K562 (cell line): ENCODE data around the gene BRSK1. TPM values are rescaled to one million over a fixed set of nuclear protein-coding genes. Genes with fewer than 3 reads are reported as not detected.

ENCODE experiments used
- ATAC-seq: fragments of 200-7000 bp; cut with Tn5 transposase; 3 replicates; pipeline ENCODE4 v1.9.1; 2020; ENCODE audit warnings: moderate library complexity
- BruUV-seq: library from RNA; stranded (reverse); fragments of 400-500 nt; replicated peaks from 2 replicates; lab custom pipeline; 2021; lab: Mats Ljungman, UMichigan
- CTCF ChIA-PET: fragments of 300-600 bp; formaldehyde crosslinking; extraction: SDS; loops from one replicate; lab custom pipeline; 2021; ENCODE audit warnings: low intra/inter-chr PET ratio; lab: Yijun Ruan, JAX
- POLR2A ChIA-PET: fragments of 300-600, 350-650 bp; sonication (Branson Sonifier 250); formaldehyde crosslinking; extraction: SDS; loops from one replicate; lab custom pipeline; 2021; ENCODE audit warnings: antibody characterized with exemption, inconsistent platforms; lab: Yijun Ruan, JAX
- DNase-seq, 4 experiments: peaks; one replicate each; pipeline versions ENCODE4 v3.0.0 to v3.0.0-alpha.2; 2011 to 2018; ENCODE audit warnings: low spot score in 3 of 4, mixed read lengths in 3 of 4; ENCODE audit errors: extremely low read depth in 1 of 4
- FAIRE-seq: peaks from 2 replicates; lab custom pipeline; 2011; peaks lifted over from hg19 to GRCh38; lab: Jason Lieb, UNC
- H2AFZ ChIP-seq: 2 replicates; pipeline ENCODE4 v1.6.0; 2011; ENCODE audit warnings: low read depth, low read length, control low read depth, inconsistent platforms
- H3K27ac ChIP-seq: fragments of 200-600 bp; 3 replicates; pipeline ENCODE4 v1.8.0; 2011; ENCODE audit warnings: low read depth, mild to moderate bottlenecking, control low read depth, inconsistent platforms, low read length, moderate library complexity, mixed read lengths; ENCODE audit errors: extremely low read depth
- H3K27me3 ChIP-seq, 2 experiments: fragments of 300-600 bp in 1 of 2; 2 replicates in 1 of 2; 3 replicates in 1 of 2; pipeline versions ENCODE4 v1.6.0 to v1.8.0; 2011; ENCODE audit warnings: inconsistent platforms in 2 of 2, low read length in 2 of 2, mild to moderate bottlenecking in 1 of 2, mixed read lengths in 1 of 2, moderate library complexity in 1 of 2; ENCODE audit not compliant: control insufficient read depth in 2 of 2, insufficient read depth in 2 of 2
- H3K36me3 ChIP-seq: fragments of 300-600 bp; 3 replicates; pipeline ENCODE4 v1.8.0; 2011; ENCODE audit warnings: mild to moderate bottlenecking, low read length, inconsistent platforms; ENCODE audit not compliant: control insufficient read depth, insufficient read depth
- H3K4me1 ChIP-seq, 2 experiments: fragments of 200-600 bp in 1 of 2; replicated peaks in 1 of 2; 2 replicates in 1 of 2; 3 replicates in 1 of 2; pipeline versions ENCODE4 v1.5.1 to v1.8.0; 2011; ENCODE audit warnings: inconsistent platforms in 2 of 2, low read length in 2 of 2, mild to moderate bottlenecking in 1 of 2, mixed read lengths in 1 of 2, moderate library complexity in 1 of 2; ENCODE audit not compliant: control insufficient read depth in 2 of 2, insufficient read depth in 2 of 2
- H3K4me2 ChIP-seq: 2 replicates; pipeline ENCODE4 v1.6.1; 2011; ENCODE audit warnings: low read length, control low read depth, inconsistent platforms, mixed read lengths; ENCODE audit not compliant: insufficient read depth
- H3K4me3 ChIP-seq: fragments of 200-600 bp; sonication (generic), shearing (Covaris generic); 2 replicates; pipeline ENCODE4 v1.5.1; 2016; ENCODE audit warnings: control low read depth, inconsistent platforms
- H3K79me2 ChIP-seq: fragments of 200-600 bp; 3 replicates; pipeline ENCODE4 v1.8.0; 2011; ENCODE audit warnings: low read length, inconsistent platforms; ENCODE audit not compliant: control insufficient read depth, insufficient read depth
- H3K9ac ChIP-seq, 2 experiments: 2 replicates each; pipeline versions ENCODE4 v1.6.0 to v1.6.1; 2011; ENCODE audit warnings: low read depth in 2 of 2, low read length in 2 of 2, control low read depth in 1 of 2, inconsistent platforms in 1 of 2, mild to moderate bottlenecking in 1 of 2, mixed read lengths in 1 of 2; ENCODE audit not compliant: insufficient read depth in 1 of 2
- H3K9me1 ChIP-seq: one replicate; pipeline ENCODE4 v1.6.0; 2011; ENCODE audit warnings: inconsistent platforms, mild to moderate bottlenecking, low read length, moderate library complexity; ENCODE audit not compliant: control insufficient read depth, insufficient read depth
- H3K9me3 ChIP-seq: replicated peaks from 2 replicates; pipeline ENCODE4 v1.5.1; 2011; ENCODE audit warnings: low read depth, low read length, inconsistent platforms; ENCODE audit not compliant: control insufficient read depth, insufficient read depth
- H4K20me1 ChIP-seq: replicated peaks from 2 replicates; pipeline ENCODE4 v1.6.1; 2011; ENCODE audit warnings: low read length, inconsistent platforms, mixed read lengths; ENCODE audit not compliant: control insufficient read depth, insufficient read depth
- CC2D1A ChIP-seq: fragments of 450-650 bp; IDR thresholded peaks from 2 replicates; pipeline ENCODE4 v1.6.1; 2017; ENCODE audit warnings: mild to moderate bottlenecking
- FIP1L1 ChIP-seq: fragments of 200-400 bp; formaldehyde crosslinking; IDR thresholded peaks from 2 replicates; pipeline ENCODE4 v1.6.1; 2018; ENCODE audit warnings: mild to moderate bottlenecking, low read depth, low read length; ENCODE audit not compliant: poor library complexity, severe bottlenecking
- MCM5 ChIP-seq: fragments of 450-650 bp; IDR thresholded peaks from 2 replicates; pipeline ENCODE4 v1.6.1; 2016; ENCODE audit warnings: low read depth
- MEF2A ChIP-seq: IDR thresholded peaks from 2 replicates; pipeline ENCODE4 v1.6.1; 2011; ENCODE audit warnings: low read depth, mild to moderate bottlenecking, low read length, moderate library complexity; ENCODE audit not compliant: control insufficient read depth
- RBFOX2 ChIP-seq: fragments of 200-400 bp; formaldehyde crosslinking; IDR thresholded peaks from 2 replicates; pipeline ENCODE4 v1.6.1; 2017; ENCODE audit warnings: low read depth, mild to moderate bottlenecking, low read length, moderate library complexity
- RBM22 ChIP-seq: fragments of 200-400 bp; formaldehyde crosslinking; IDR thresholded peaks from 2 replicates; pipeline ENCODE4 v1.6.1; 2018; ENCODE audit warnings: low read length, low read depth; ENCODE audit not compliant: poor library complexity, severe bottlenecking
- SIX5 ChIP-seq, 2 experiments: IDR thresholded peaks; 2 replicates each; pipeline ENCODE4 v1.6.1; 2011; ENCODE audit warnings: low read length in 2 of 2, borderline replicate concordance in 1 of 2, low read depth in 1 of 2, mild to moderate bottlenecking in 1 of 2, moderate library complexity in 1 of 2; ENCODE audit not compliant: insufficient read depth in 1 of 2
- SPI1 ChIP-seq: IDR thresholded peaks from 2 replicates; pipeline ENCODE4 v1.6.1; 2011; ENCODE audit warnings: low read depth, low read length, control low read depth, borderline replicate concordance
- SREBF1 ChIP-seq: fragments of 150-350 bp; IDR thresholded peaks from 2 replicates; pipeline ENCODE4 v1.6.1; 2014; ENCODE audit warnings: antibody characterized with exemption, low read depth, low read length, borderline replicate concordance
- ZNF239 ChIP-seq: fragments of 250-450 bp; sonication (Bioruptor Pico); IDR thresholded peaks from 2 replicates; pipeline ENCODE4 v1.4.0; 2020; ENCODE audit warnings: mild to moderate bottlenecking
- WGBS: fragments of 100-300 bp; shearing (Covaris generic); methylation state at CpG from one replicate; pipeline ENCODE4 v1.1.6; 2016; ENCODE audit warnings: low coverage, mixed read lengths; ENCODE audit not compliant: insufficient coverage; ENCODE audit errors: missing lambda C conversion rate; 5-methylcytosine and 5-hydroxymethylcytosine counted together
- in situ Hi-C: fragments of 300-500 bp; cut with MboI; formaldehyde crosslinking; loops from 4 replicates; pipeline ENCODE4 v1.15.0; 2018; ENCODE audit warnings: inconsistent platforms, mixed read lengths
- intact Hi-C: fragments of 100-400 bp; cut with micrococcal nuclease; formaldehyde crosslinking; loops from 2 replicates; pipeline ENCODE4 v1.14.2; 2022
- polyA plus RNA-seq, 8 experiments: library from polyadenylated mRNA; depleted of rRNA in 4 of 8; stranded (reverse) in 5 of 8; unstranded in 3 of 8; fragments of >200 nt; fragmentation: Nextera tagmentation in 2 of 8; fragmentation: Illumina TruSeq in 1 of 8; extraction: Ambion mirVana in 2 of 8; extraction: Trizol in 1 of 8; gene quantifications; 2 replicates each; pipeline versions ENCODE4 v1.2.1 to v1.2.3, GENCODE V29; 2011 to 2014; ENCODE audit warnings: inconsistent platforms in 1 of 8, missing spikeins in 1 of 8
- total RNA-seq, 7 experiments: library from RNA; depleted of rRNA in 6 of 7; stranded (reverse); fragments of >200 nt in 6 of 7; fragmentation: Illumina TruSeq in 2 of 7; extraction: Trizol in 2 of 7; gene quantifications; 2 replicates each; pipeline versions ENCODE4 v1.2.1 to v1.2.3, GENCODE V29; 2011 to 2021; ENCODE audit warnings: low replicate concordance in 1 of 7
- TF ChIP-seq, protein P1 (sequence below), 2 experiments: fragments of 450-650 bp in 1 of 2; sonication (generic) in 1 of 2; formaldehyde crosslinking in 1 of 2; IDR thresholded peaks; 2 replicates each; pipeline versions ENCODE4 v1.7.1 to v1.9.0; 2016 to 2022; ENCODE audit warnings: inconsistent platforms in 1 of 2, mild to moderate bottlenecking in 1 of 2, missing genetic modification reagents in 1 of 2

BRSK1 gene
- total and polyA plus RNA-seq, 9 of the 15 experiments (the other 6 are each of a cell fraction or from before 2014, with no cell fraction given), result 1.7 to 9.3 (median 3.8) TPM; not detected in 2

DNA sequence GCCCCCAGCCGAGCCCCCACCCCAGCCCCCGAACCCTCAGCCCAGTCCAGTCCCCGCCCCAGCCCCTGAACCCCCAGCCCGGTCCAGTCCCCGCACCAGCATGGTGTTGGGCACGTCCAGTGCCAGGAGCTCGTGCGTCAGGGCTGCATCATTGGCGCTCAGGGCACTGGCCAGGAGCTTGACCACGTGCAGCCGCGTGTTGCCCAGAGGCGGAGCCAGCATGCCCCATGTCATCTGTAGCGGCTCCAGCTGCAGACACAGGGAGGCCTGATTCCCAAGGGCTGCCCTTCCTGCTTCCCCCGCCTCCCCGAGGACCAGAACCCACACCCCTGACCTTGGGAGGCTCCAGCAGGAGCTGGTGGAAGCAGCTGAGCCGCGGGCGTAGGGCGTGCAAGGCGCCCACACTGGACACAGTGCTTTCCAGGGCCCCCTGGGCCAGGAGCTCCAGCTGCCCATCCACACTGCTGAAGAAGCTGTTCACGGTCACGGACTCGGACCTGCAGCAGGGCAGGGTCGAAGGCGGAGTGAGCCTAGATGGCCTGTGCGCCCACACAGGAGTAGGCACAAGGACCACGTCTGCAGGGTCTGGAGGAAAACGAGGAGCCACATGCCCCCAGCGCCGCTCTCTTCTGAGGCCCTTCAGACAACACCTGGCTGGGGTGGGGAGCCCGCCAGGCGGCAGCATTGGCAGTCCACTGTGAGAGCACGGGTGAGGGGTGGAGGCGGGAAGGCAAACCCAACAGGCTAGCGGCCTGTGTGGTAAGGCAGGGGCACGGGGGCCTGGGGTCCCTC is 42.5 kb upstream of the BRSK1 start:
- Histone ChIP-seq H3K27ac (no peak overlapping the region), H3K36me3 (peaks cover 95% of the 10 kb centered on the region), H3K9me1 (no peaks in the 10 kb centered on the region), H3K27me3 (no peaks in the 10 kb centered on the region), H3K4me3 (no peak overlapping the region), H3K79me2 (no peaks in the 10 kb centered on the region; the same call in 2 of the 3 replicates), H4K20me1 (0 out of 2 replicates have a peak, but pooled peaks cover 3% of the 10 kb centered on the region), H3K4me2 (no peak overlapping the region), H3K4me1 (peaks cover 0 to 9% of the 10 kb centered on the region in 2 experiments; a peak in 2 of 5 replicates), H3K9ac (peak overlapping the region in 1 of 2 experiments; percentile 45; a peak in 1 of 4 replicates), H2AFZ (no peak overlapping the region), H3K9me3 (no peaks in the 10 kb centered on the region)
- 90% methylated on average over 17 of the region's 37 CpGs for WGBS
- DNase-seq (no peak), FAIRE-seq (no peak), ATAC-seq (no peak)
- ChIA-PET CTCF (no interaction called here), POLR2A (interaction anchor here (0.8 to 2.4 kb wide), 5 partner anchors 9 to 166 kb away, joined by 3 to 6 read pairs (median 4); partner anchors contain the start of gene UBE2S)
- in situ Hi-C loops (no loop called here), intact Hi-C loops (no loop called here)
- no TSS peak for BruUV-seq
- peak; percentile 20 for TF ChIP-seq FIP1L1
- TF ChIP-seq SIX5 (IDR thresholded peaks at IDR 0.05; ENCODE audit: borderline replicate concordance in 1 of 2, insufficient read depth in 1 of 2, low read depth in 1 of 2, low read length in 2 of 2), result no peak
- no peak for TF ChIP-seq ZNF239
- no peak for TF ChIP-seq MCM5
- 0 out of 2 replicates have a peak, but pooled peaks have one; percentile 41 for TF ChIP-seq RBFOX2
- TF ChIP-seq SPI1, result no peak
- TF ChIP-seq SREBF1, result no peak
- TF ChIP-seq, protein P1, sequence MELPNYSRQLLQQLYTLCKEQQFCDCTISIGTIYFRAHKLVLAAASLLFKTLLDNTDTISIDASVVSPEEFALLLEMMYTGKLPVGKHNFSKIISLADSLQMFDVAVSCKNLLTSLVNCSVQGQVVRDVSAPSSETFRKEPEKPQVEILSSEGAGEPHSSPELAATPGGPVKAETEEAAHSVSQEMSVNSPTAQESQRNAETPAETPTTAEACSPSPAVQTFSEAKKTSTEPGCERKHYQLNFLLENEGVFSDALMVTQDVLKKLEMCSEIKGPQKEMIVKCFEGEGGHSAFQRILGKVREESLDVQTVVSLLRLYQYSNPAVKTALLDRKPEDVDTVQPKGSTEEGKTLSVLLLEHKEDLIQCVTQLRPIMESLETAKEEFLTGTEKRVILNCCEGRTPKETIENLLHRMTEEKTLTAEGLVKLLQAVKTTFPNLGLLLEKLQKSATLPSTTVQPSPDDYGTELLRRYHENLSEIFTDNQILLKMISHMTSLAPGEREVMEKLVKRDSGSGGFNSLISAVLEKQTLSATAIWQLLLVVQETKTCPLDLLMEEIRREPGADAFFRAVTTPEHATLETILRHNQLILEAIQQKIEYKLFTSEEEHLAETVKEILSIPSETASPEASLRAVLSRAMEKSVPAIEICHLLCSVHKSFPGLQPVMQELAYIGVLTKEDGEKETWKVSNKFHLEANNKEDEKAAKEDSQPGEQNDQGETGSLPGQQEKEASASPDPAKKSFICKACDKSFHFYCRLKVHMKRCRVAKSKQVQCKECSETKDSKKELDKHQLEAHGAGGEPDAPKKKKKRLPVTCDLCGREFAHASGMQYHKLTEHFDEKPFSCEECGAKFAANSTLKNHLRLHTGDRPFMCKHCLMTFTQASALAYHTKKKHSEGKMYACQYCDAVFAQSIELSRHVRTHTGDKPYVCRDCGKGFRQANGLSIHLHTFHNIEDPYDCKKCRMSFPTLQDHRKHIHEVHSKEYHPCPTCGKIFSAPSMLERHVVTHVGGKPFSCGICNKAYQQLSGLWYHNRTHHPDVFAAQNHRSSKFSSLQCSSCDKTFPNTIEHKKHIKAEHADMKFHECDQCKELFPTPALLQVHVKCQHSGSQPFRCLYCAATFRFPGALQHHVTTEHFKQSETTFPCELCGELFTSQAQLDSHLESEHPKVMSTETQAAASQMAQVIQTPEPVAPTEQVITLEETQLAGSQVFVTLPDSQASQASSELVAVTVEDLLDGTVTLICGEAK (IDR thresholded peaks at IDR 0.05), result no peak
- TF ChIP-seq, protein P1 (CRISPR knock-in tag; IDR thresholded peaks at IDR 0.05), result no peak
- no peak for TF ChIP-seq CC2D1A
- TF ChIP-seq MEF2A, result no peak
- peak; percentile 71 for TF ChIP-seq RBM22
